Heart right ventricle (tissue), 16 donors: Measurements from ENCODE around the gene NCKAP5. TPM values are rescaled to one million over a fixed set of nuclear protein-coding genes. Genes with fewer than 3 reads are reported as not detected.

Experiments
- ATAC-seq, 8 donors: fragments of 200-7000 bp; cut with Tn5 transposase; one replicate each; pipeline ENCODE4 v1.9.1; 2020; ENCODE audit warnings: mild to moderate bottlenecking in 8 of 8, moderate library complexity in 8 of 8, moderate number of reproducible peaks in 1 of 8
- DNase-seq, 2 donors: peaks; one replicate each; pipeline ENCODE4 v3.0.0-alpha.2; 2020
- H3K27ac ChIP-seq, 10 donors: fragments of 200-600 bp; sonication (generic) in 2 of 10; one replicate each; pipeline versions ENCODE4 v1.5.0 to v1.8.0; 2020 to 2022; ENCODE audit warnings: mild to moderate bottlenecking in 3 of 10
- H3K27me3 ChIP-seq, 7 donors: fragments of 200-600 bp; one replicate each; pipeline ENCODE4 v1.8.0; 2021 to 2022; ENCODE audit warnings: mild to moderate bottlenecking in 2 of 7
- H3K36me3 ChIP-seq, 9 donors: fragments of 200-600 bp; sonication (generic) in 1 of 9; one replicate each; pipeline versions ENCODE4 v1.5.0 to v1.8.0; 2020 to 2022; ENCODE audit warnings: mild to moderate bottlenecking in 2 of 9
- H3K4me1 ChIP-seq, 9 donors: fragments of 200-600 bp; sonication (generic) in 1 of 9; one replicate each; pipeline versions ENCODE4 v1.5.0 to v1.8.0; 2020 to 2022; ENCODE audit warnings: mild to moderate bottlenecking in 4 of 9
- H3K4me3 ChIP-seq, 10 donors: fragments of 200-600 bp; sonication (generic) in 2 of 10; one replicate each; pipeline versions ENCODE4 v1.5.0 to v1.8.0; 2020 to 2022; ENCODE audit warnings: mild to moderate bottlenecking in 7 of 10, moderate library complexity in 2 of 10
- H3K9me3 ChIP-seq, 11 donors: fragments of 200-600 bp in 10 of 11; sonication (generic) in 2 of 11; one replicate each; pipeline versions ENCODE4 v1.5.0 to v1.8.0; 2013 to 2022; ENCODE audit warnings: mild to moderate bottlenecking in 2 of 11, control low read depth in 1 of 11, moderate library complexity in 1 of 11
- WGBS, 2 donors: extraction: QIAGEN DNeasy Blood & Tissue Kit; methylation state at CpG; one replicate each; pipeline ENCODE4 v1.1.7; 2013; ENCODE audit warnings: inconsistent platforms in 1 of 2; 5-methylcytosine and 5-hydroxymethylcytosine counted together
- intact Hi-C, 10 donors: fragments of 100-400 bp; cut with DNase I; formaldehyde crosslinking; loops; one replicate each; pipeline versions ENCODE4 v1.11.1 to v1.14.2; 2022
- polyA plus RNA-seq, 2 donors: library from polyadenylated mRNA; stranded (reverse); fragments of 200-250 nt; gene quantifications; one replicate each; pipeline ENCODE4 v1.2.3, GENCODE V29; 2013
- total RNA-seq, 10 donors: library from RNA; stranded (reverse); fragmentation: NEBNext Ultra II Directional in 3 of 10; extraction: Animal tissue kit (Norgen Biotek cat#: 25700) in 3 of 10; gene quantifications; one replicate each; pipeline versions ENCODE4 v1.2.1 to v1.2.4, GENCODE V29; 2021 to 2023
- TF ChIP-seq, protein P1 (sequence below), 9 donors: fragments of 200-600 bp; sonication (generic) in 2 of 9; IDR thresholded peaks; one replicate each; pipeline versions ENCODE4 v1.5.0 to v1.8.0; 2021 to 2022; ENCODE audit warnings: antibody characterized with exemption in 9 of 9, mild to moderate bottlenecking in 5 of 9, moderate library complexity in 1 of 9
- donor health status: Arrhythmogenic right ventricular cardiomyopathy.
- donor health status: ischemic (EF 13 %, LVEDD 7.1; RV severe dilation, severe dysfunction).
- donor health status: healthy with polysubstance abuse.
- donor health status: DM: no; HTN: yes; CAD: no.
- donor health status: DM: no; HTN: no; CAD: no.
- donor health status: ischemic (EF 25% LVEDD 6.9; RV normal size, moderate dysfunction).
- donor health status: ischemic (EF 25% LVEDD 5.7; RV mildly dilated, moderate dysfunction).
- donor health status: healthy.
- donor health status: DM: yes; HTN: yes; CAD: no.
- donor health status: Ischemic cardiomyopathy.
- donor health status: ischemic (EF 35%, LVEDD 5.7; RV mildly dilated, moderate dysfunction).
- donor health status: nonischemic (EF 11% LVEDD 7.7; RV severe dilation, severe dysfunction).
- donor health status: DM: yes; HTN: yes; CAD: no.
- donor health status: PGD.
- donor health status: ischemic (EF 29% LVEDD 5.4; RV normal size, mild dysfunction).
- donor health status: nonischemic (EF 23%, LVEDD 6.1; RV moderate dilation, normal function).

Gene NCKAP5
- total and polyA plus RNA-seq, 12 donors: 0.57 to 11.7 (median 6.2) TPM

DNA sequence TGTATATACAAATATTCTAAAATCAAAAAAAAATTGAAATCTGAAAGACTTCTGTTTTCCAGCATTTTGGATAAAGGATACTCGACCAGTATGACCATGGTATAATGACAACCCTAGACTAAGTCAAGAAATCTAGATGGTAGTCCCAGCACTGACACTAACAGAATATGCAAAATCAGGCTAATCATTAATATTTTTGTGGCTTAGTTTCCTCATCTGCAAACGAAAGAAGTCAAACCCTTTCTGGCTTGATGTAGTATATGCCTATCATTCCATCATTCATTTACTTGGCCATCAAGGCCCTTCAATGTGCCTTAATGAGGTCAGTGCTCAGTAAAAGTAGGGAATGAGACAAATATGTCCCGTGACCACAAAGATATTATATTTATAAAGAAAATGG is 83.5 kb downstream of the NCKAP5 start:
- ATAC-seq: no peak
- Histone ChIP-seq H3K27ac (no peak overlapping the region), H3K27me3 (no peaks in the 10 kb centered on the region), H3K4me1 (peaks cover 0 to 6% (median 0%) of the 10 kb centered on the region in 9 donors), H3K9me3 (no peaks in the 10 kb centered on the region), H3K36me3 (no peaks in the 10 kb centered on the region), H3K4me3 (no peak overlapping the region)
- intact Hi-C loops: no loop called here
- WGBS, 2 donors: 90 to 95% methylated on average over 3 of the region's 3 CpGs
- DNase-seq: no peak
- TF ChIP-seq, protein P1, sequence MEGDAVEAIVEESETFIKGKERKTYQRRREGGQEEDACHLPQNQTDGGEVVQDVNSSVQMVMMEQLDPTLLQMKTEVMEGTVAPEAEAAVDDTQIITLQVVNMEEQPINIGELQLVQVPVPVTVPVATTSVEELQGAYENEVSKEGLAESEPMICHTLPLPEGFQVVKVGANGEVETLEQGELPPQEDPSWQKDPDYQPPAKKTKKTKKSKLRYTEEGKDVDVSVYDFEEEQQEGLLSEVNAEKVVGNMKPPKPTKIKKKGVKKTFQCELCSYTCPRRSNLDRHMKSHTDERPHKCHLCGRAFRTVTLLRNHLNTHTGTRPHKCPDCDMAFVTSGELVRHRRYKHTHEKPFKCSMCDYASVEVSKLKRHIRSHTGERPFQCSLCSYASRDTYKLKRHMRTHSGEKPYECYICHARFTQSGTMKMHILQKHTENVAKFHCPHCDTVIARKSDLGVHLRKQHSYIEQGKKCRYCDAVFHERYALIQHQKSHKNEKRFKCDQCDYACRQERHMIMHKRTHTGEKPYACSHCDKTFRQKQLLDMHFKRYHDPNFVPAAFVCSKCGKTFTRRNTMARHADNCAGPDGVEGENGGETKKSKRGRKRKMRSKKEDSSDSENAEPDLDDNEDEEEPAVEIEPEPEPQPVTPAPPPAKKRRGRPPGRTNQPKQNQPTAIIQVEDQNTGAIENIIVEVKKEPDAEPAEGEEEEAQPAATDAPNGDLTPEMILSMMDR (IDR thresholded peaks at IDR 0.05): no peak

DNA sequence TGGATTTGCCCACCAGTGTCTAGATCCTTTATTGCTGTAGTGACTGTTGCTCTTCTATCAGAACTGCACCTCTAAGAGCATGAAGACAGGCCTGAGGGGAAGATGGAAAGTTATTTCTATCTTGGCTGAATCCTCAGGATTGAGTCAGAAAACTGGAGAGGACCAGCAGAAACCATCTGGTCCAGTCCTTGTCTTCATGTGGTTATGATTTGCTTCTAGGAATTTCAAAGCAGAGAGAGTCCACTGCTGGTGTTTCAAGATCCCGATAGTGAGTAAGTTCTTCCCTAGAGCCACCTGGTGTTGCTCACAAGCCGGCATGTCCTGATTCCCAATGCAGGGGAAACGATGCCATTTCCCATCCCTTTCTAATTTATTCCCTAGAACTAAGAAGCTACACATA is 84.2 kb downstream of the NCKAP5 start:
- peaks cover 0 to 4% (median 0%) of the 10 kb centered on the region in 9 donors for H3K4me1 ChIP-seq
- WGBS, 2 donors: 67 to 76% methylated on average over 3 of the region's 3 CpGs
- TF ChIP-seq, protein P1 (IDR thresholded peaks at IDR 0.05): no peak
- no peaks in the 10 kb centered on the region for H3K36me3 ChIP-seq
- H3K27ac ChIP-seq: no peak overlapping the region
- DNase-seq: no peak
- H3K9me3 ChIP-seq: no peaks in the 10 kb centered on the region
- ATAC-seq: peak in 4 of 8 donors; percentile 44 to 71 (median 50)
- intact Hi-C loops: no loop called here
- H3K27me3 ChIP-seq: no peaks in the 10 kb centered on the region
- no peak overlapping the region for H3K4me3 ChIP-seq

GRCh38 chr2:133483181-133483580 is 85.1 kb downstream of the NCKAP5 start:
- no peak overlapping the region for H3K4me3 ChIP-seq
- peaks cover 0 to 4% (median 0%) of the 10 kb centered on the region in 9 donors for H3K4me1 ChIP-seq
- ATAC-seq: no peak
- H3K27me3 ChIP-seq: no peaks in the 10 kb centered on the region
- TF ChIP-seq, protein P1 (IDR thresholded peaks at IDR 0.05): no peak
- no peaks in the 10 kb centered on the region for H3K9me3 ChIP-seq
- no peak overlapping the region for H3K27ac ChIP-seq
- H3K36me3 ChIP-seq: no peaks in the 10 kb centered on the region
- no peak for DNase-seq
- intact Hi-C loops: no loop called here

DNA sequence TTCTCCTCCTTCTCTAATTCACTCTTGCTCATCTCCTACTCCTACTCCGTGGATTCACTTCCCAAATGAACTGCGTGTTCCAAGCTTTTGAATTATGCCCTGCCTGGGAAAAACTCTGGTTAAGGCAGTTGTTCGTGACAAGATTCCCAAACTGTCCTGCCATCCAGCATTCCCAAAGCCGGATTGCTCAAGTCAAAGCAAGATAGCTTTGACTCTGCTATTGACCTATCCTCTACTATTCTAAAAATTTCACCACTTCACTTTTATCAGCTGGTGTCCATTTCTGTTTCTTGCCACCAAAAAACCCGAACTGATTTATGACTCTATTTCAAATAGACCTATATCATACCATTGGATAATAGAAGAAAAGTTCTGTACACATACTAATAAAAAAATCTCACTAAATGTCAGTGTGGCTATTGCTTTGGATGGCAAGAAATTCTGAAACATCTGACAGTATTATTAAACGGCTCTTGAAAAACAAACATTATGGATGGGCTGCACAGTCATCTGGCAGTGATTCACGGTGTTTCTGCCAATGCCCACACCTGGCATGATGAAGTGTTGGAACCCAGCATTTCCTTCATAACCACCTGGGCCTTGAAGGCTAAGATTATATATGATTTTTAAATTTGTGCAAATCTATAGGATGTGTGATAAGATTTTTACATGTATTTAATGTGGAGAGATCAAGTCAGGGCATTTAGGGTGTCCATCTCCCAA is 87.4 kb downstream of the NCKAP5 start:
- intact Hi-C loops: no loop called here
- no peak for DNase-seq
- no peak for ATAC-seq
- 84 to 91% methylated on average over 7 of the region's 7 CpGs for WGBS, 2 donors
- Histone ChIP-seq H3K27ac (no peak overlapping the region), H3K4me3 (no peak overlapping the region), H3K36me3 (no peaks in the 10 kb centered on the region), H3K27me3 (no peaks in the 10 kb centered on the region), H3K4me1 (peaks cover 0 to 6% (median 0%) of the 10 kb centered on the region in 9 donors), H3K9me3 (no peaks in the 10 kb centered on the region)
- TF ChIP-seq, protein P1 (IDR thresholded peaks at IDR 0.05): no peak
